ENCODE results near the gene TM9SF2. TPM values are rescaled to one million over a fixed set of nuclear protein-coding genes. Genes with fewer than 3 reads are reported as not detected.

Gene TM9SF2
- total and polyA plus RNA-seq, 9 of the 15 experiments (the other 6 are each of a cell fraction or from before 2014, with no cell fraction given) = 23.3 to 83.2 (median 55.1) TPM

DNA sequence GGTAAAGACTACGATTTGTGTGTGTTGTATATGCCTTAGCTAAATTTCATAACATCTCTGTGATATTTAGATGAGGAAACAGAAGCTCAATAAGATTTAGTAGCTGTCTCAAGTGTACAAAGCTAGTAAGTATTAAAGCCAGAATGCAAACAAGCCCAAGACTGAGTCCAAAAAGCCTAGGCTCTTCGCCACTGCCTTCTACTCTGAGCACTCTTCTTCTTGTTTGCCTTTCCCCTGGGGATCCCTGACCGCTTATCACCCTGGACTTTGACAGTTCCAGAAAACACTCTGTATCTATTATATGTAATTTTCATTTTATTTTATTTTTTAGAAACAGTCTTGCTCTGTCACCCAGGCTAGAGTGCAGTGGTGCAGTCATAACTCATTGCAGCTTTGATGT lies 5.8 kb downstream of the TM9SF2 start (continued):
- TF ChIP-seq, protein P1, sequence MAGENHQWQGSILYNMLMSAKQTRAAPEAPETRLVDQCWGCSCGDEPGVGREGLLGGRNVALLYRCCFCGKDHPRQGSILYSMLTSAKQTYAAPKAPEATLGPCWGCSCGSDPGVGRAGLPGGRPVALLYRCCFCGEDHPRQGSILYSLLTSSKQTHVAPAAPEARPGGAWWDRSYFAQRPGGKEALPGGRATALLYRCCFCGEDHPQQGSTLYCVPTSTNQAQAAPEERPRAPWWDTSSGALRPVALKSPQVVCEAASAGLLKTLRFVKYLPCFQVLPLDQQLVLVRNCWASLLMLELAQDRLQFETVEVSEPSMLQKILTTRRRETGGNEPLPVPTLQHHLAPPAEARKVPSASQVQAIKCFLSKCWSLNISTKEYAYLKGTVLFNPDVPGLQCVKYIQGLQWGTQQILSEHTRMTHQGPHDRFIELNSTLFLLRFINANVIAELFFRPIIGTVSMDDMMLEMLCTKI (IDR thresholded peaks at IDR 0.05; ENCODE audit: partially characterized antibody) = no peak
- TF ChIP-seq TOE1 (IDR thresholded peaks at IDR 0.05; ENCODE audit: borderline replicate concordance) (no peak), TOE1 (CRISPR knock-in tag; IDR thresholded peaks at IDR 0.05; ENCODE audit: borderline replicate concordance, low read depth) (no peak)

DNA sequence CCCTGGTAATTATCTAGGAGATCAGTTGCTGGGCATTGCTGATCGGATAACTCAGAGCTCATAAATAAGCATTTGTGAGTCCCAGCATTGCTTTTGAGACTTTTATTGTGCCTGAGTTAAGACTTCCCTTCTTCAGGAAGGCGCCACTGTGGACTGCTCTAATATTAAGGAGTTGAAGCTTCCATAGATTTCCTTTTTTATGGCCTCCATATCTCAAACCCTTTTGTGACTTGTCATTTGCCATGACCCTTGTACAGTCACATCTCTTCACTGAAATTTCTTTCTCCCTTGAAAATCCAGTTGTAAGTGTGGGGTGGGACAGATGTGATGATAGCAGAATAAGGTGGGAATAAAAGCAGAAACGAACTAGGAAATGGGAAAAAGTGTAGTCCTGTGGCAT lies 6.3 kb downstream of the TM9SF2 start:
- in situ Hi-C loops (cut with MboI) = no loop called here
- peaks cover 46% of the 10 kb centered on the region; the same call in 2 of the 3 replicates for H3K36me3 ChIP-seq (ENCODE audit: control insufficient read depth, insufficient read depth, low read length)
- H3K27ac ChIP-seq (ENCODE audit: extremely low read depth, low read depth, low read length) = no peak overlapping the region
- intact Hi-C loops (cut with micrococcal nuclease) = no loop called here
- DNase-seq (ENCODE audit: extremely low read depth in 1 of 4, low spot score in 3 of 4) (no peak), ATAC-seq (no peak), FAIRE-seq (no peak)
- H3K79me2 ChIP-seq (ENCODE audit: control insufficient read depth, insufficient read depth, low read length) = peaks cover 99% of the 10 kb centered on the region
- 100% methylated on average over 3 of the region's 3 CpGs for WGBS (ENCODE audit: insufficient coverage, low coverage, missing lambda C conversion rate)
- no TSS peak for BruUV-seq (replicated peaks)
- ChIA-PET CTCF (ENCODE audit: low intra/inter-chr PET ratio) (no interaction called here), POLR2A (interaction anchor here (1.1 kb wide), 1 partner anchor 9 kb away, joined by 3 read pairs; no protein-coding TSS in a partner anchor)
- no peak overlapping the region for H3K9ac ChIP-seq (ENCODE audit: insufficient read depth in 1 of 2, low read depth in 2 of 2, low read length in 2 of 2)
- no peak overlapping the region for H2AFZ ChIP-seq (ENCODE audit: low read depth, low read length)
- no peaks in the 10 kb centered on the region for H3K9me1 ChIP-seq (ENCODE audit: control insufficient read depth, insufficient read depth, low read length)
- no peaks in the 10 kb centered on the region; the same call in 1 of the 2 replicates for H4K20me1 ChIP-seq (replicated peaks; ENCODE audit: control insufficient read depth, insufficient read depth, low read length)
- no peaks in the 10 kb centered on the region for H3K27me3 ChIP-seq (ENCODE audit: control insufficient read depth in 2 of 2, insufficient read depth in 2 of 2, low read length in 2 of 2)
- no peak overlapping the region for H3K4me3 ChIP-seq
- peaks cover 10% of the 10 kb centered on the region for H3K9me3 ChIP-seq (replicated peaks; ENCODE audit: control insufficient read depth, insufficient read depth, low read depth, low read length)
- peaks cover 4 to 5% of the 10 kb centered on the region in 2 experiments; a peak in 3 of 5 replicates for H3K4me1 ChIP-seq (replicated peaks in 1 of 2; ENCODE audit: control insufficient read depth in 2 of 2, insufficient read depth in 2 of 2, low read length in 2 of 2)
- H3K4me2 ChIP-seq (ENCODE audit: insufficient read depth, low read length) = no peak overlapping the region
- no peak for TF ChIP-seq KAT2B (IDR thresholded peaks at IDR 0.05; ENCODE audit: low read depth, low read length)
- TF ChIP-seq, protein P2, sequence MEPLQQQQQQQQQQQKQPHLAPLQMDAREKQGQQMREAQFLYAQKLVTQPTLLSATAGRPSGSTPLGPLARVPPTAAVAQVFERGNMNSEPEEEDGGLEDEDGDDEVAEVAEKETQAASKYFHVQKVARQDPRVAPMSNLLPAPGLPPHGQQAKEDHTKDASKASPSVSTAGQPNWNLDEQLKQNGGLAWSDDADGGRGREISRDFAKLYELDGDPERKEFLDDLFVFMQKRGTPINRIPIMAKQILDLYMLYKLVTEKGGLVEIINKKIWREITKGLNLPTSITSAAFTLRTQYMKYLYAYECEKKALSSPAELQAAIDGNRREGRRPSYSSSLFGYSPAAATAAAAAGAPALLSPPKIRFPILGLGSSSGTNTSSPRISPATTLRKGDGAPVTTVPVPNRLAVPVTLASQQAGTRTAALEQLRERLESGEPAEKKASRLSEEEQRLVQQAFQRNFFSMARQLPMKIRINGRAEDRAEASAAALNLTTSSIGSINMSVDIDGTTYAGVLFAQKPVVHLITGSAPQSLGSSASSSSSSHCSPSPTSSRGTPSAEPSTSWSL (CRISPR knock-in tag; IDR thresholded peaks at IDR 0.05; ENCODE audit: borderline replicate concordance) = no peak
- TF ChIP-seq, protein P3, sequence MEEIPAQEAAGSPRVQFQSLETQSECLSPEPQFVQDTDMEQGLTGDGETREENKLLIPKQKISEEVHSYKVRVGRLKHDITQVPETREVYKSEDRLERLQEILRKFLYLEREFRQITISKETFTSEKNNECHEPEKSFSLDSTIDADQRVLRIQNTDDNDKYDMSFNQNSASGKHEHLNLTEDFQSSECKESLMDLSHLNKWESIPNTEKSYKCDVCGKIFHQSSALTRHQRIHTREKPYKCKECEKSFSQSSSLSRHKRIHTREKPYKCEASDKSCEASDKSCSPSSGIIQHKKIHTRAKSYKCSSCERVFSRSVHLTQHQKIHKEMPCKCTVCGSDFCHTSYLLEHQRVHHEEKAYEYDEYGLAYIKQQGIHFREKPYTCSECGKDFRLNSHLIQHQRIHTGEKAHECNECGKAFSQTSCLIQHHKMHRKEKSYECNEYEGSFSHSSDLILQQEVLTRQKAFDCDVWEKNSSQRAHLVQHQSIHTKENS (CRISPR knock-in tag; IDR thresholded peaks at IDR 0.05) = no peak
